Esophagus muscularis mucosa (tissue), 4 donors: Measurements from ENCODE around the gene PIM3.

Experiments used
- EP300 ChIP-seq: sonication (generic); formaldehyde crosslinking; IDR thresholded peaks from one replicate; pipeline ENCODE4 v1.6.1; 2017; ENCODE audit warnings: antibody characterized with exemption
- POLR2A ChIP-seq: fragments of 450-650 bp; IDR thresholded peaks from one replicate; pipeline ENCODE4 v1.6.1; 2017; ENCODE audit warnings: antibody characterized with exemption, moderate library complexity, mild to moderate bottlenecking, low read depth
- POLR2AphosphoS5 ChIP-seq, 2 donors: sonication (generic); formaldehyde crosslinking; IDR thresholded peaks; one replicate each; pipeline ENCODE4 v1.6.1; 2017; ENCODE audit warnings: antibody characterized with exemption in 2 of 2
- TF ChIP-seq, protein P1 (sequence below), 3 experiments: fragments of 200-600 bp in 2 of 3; fragments of 450-650 bp in 1 of 3; sonication (generic) in 2 of 3; IDR thresholded peaks; one replicate each; pipeline ENCODE4 v1.5.1; 2017 to 2019; ENCODE audit warnings: antibody characterized with exemption in 3 of 3, mild to moderate bottlenecking in 2 of 3, moderate library complexity in 1 of 3

DNA sequence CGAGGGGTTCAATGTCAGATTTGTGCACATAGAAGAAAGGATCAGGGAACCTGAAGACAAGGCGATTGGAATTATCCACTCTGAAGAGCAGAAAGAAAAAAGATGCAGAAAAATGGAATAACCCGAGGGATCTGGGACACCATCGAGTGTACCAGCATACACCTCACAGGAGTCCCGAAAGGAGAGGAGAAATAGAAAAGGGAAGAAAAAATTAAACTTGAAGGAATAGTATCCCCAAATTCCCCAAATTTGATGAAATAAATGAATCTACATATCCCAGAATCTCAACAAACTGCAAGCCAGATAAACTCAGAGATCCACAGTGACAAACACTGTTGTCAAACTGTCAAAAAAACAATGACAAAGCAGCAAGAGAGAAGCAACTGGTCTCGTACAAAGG lies 30.6 kb downstream of the PIM3 start:
- TF ChIP-seq POLR2AphosphoS5 (IDR thresholded peaks at IDR 0.05) (no peak), POLR2A (no peak), EP300 (no peak)
- TF ChIP-seq, protein P1, sequence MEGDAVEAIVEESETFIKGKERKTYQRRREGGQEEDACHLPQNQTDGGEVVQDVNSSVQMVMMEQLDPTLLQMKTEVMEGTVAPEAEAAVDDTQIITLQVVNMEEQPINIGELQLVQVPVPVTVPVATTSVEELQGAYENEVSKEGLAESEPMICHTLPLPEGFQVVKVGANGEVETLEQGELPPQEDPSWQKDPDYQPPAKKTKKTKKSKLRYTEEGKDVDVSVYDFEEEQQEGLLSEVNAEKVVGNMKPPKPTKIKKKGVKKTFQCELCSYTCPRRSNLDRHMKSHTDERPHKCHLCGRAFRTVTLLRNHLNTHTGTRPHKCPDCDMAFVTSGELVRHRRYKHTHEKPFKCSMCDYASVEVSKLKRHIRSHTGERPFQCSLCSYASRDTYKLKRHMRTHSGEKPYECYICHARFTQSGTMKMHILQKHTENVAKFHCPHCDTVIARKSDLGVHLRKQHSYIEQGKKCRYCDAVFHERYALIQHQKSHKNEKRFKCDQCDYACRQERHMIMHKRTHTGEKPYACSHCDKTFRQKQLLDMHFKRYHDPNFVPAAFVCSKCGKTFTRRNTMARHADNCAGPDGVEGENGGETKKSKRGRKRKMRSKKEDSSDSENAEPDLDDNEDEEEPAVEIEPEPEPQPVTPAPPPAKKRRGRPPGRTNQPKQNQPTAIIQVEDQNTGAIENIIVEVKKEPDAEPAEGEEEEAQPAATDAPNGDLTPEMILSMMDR (IDR thresholded peaks at IDR 0.05), result no peak
